Endothelial cell of umbilical vein (primary cell): ENCODE measurements around the gene FCGR3A. TPM values are rescaled to one million over a fixed set of nuclear protein-coding genes. Genes with fewer than 3 reads are reported as not detected.

ENCODE experiments used
- BruUV-seq: library from RNA; stranded (reverse); fragments of 400-500 nt; replicated peaks from 2 replicates; lab custom pipeline; 2021; lab: Mats Ljungman, UMichigan
- CTCF ChIA-PET: fragments of 300-600, 350-600 bp; sonication (Branson Sonifier 250); formaldehyde crosslinking; loops from one replicate; lab custom pipeline; 2021; ENCODE audit warnings: antibody characterized with exemption, inconsistent platforms; lab: Charles Lee
- POLR2A ChIA-PET: fragments of 300-600, 350-600 bp; sonication (Branson Sonifier 250); formaldehyde crosslinking; loops from one replicate; lab custom pipeline; 2021; ENCODE audit warnings: antibody characterized with exemption, inconsistent platforms; lab: Charles Lee
- DNase-seq: peaks from one replicate; pipeline ENCODE4 v3.0.0-alpha.2; 2011; ENCODE audit warnings: low read depth, low spot score
- FAIRE-seq: peaks from 2 replicates; lab custom pipeline; 2011; peaks lifted over from hg19 to GRCh38; lab: Jason Lieb, UNC
- H2AFZ ChIP-seq: 2 replicates; pipeline ENCODE4 v1.6.0; 2012; ENCODE audit warnings: low read depth, low read length, control low read depth, inconsistent platforms
- H3K27ac ChIP-seq: 2 replicates; pipeline ENCODE4 v1.5.1; 2011; ENCODE audit warnings: low read depth, mild to moderate bottlenecking, control low read depth, low read length, moderate library complexity; ENCODE audit not compliant: insufficient read depth
- H3K27me3 ChIP-seq, 2 experiments: 2 replicates each; pipeline versions ENCODE4 v1.6.0 to v1.6.1; 2011; ENCODE audit warnings: low read length in 2 of 2, mixed read lengths in 1 of 2; ENCODE audit not compliant: control insufficient read depth in 2 of 2, insufficient read depth in 2 of 2
- H3K36me3 ChIP-seq, 2 experiments: 2 replicates in 1 of 2; 3 replicates in 1 of 2; pipeline ENCODE4 v1.5.1; 2011; ENCODE audit warnings: low read length in 2 of 2, mild to moderate bottlenecking in 1 of 2, moderate library complexity in 1 of 2; ENCODE audit not compliant: control insufficient read depth in 2 of 2, insufficient read depth in 2 of 2; ENCODE audit errors: extremely low read depth in 1 of 2
- H3K4me1 ChIP-seq: 3 replicates; pipeline ENCODE4 v1.5.1; 2011; ENCODE audit warnings: mild to moderate bottlenecking, low read length; ENCODE audit not compliant: control insufficient read depth, insufficient read depth; ENCODE audit errors: extremely low read depth
- H3K4me2 ChIP-seq: 2 replicates; pipeline ENCODE4 v1.6.1; 2011; ENCODE audit warnings: low read length, control low read depth, mixed read lengths; ENCODE audit not compliant: insufficient read depth
- H3K4me3 ChIP-seq, 3 experiments: fragments of 200-600 bp in 1 of 3; sonication (generic), shearing (Covaris generic) in 1 of 3; replicated peaks in 1 of 3; 2 replicates each; pipeline ENCODE4 v1.5.1; 2011 to 2016; ENCODE audit warnings: control low read depth in 3 of 3, low read length in 3 of 3, mild to moderate bottlenecking in 2 of 3, inconsistent platforms in 1 of 3, low read depth in 1 of 3, moderate library complexity in 1 of 3; ENCODE audit not compliant: insufficient read depth in 1 of 3
- H3K79me2 ChIP-seq: 2 replicates; pipeline ENCODE4 v1.6.0; 2012; ENCODE audit warnings: low read length, inconsistent platforms; ENCODE audit not compliant: control insufficient read depth, insufficient read depth
- H3K9ac ChIP-seq: replicated peaks from 2 replicates; pipeline ENCODE3; 2011; ENCODE audit warnings: low read length, control low read depth; ENCODE audit not compliant: insufficient read depth; ENCODE audit errors: extremely low read depth
- H3K9me1 ChIP-seq: replicated peaks from 3 replicates; pipeline ENCODE4 v1.6.0; 2011; ENCODE audit warnings: mild to moderate bottlenecking, low read length; ENCODE audit not compliant: control insufficient read depth, insufficient read depth; ENCODE audit errors: extremely low read depth
- H3K9me3 ChIP-seq: replicated peaks from 2 replicates; pipeline ENCODE4 v1.5.1; 2012; ENCODE audit warnings: low read length, inconsistent platforms; ENCODE audit not compliant: control insufficient read depth, insufficient read depth
- H4K20me1 ChIP-seq: replicated peaks from 2 replicates; pipeline ENCODE3; 2011; ENCODE audit warnings: mild to moderate bottlenecking, low read length; ENCODE audit not compliant: control insufficient read depth, insufficient read depth; ENCODE audit errors: extremely low read depth
- EZH2 ChIP-seq: IDR thresholded peaks from 2 replicates; pipeline ENCODE4 v1.6.1; 2012; ENCODE audit warnings: borderline replicate concordance, low read depth, mild to moderate bottlenecking, moderate library complexity, low read length, inconsistent platforms; ENCODE audit not compliant: severe bottlenecking
- FOS ChIP-seq: IDR thresholded peaks from 2 replicates; pipeline ENCODE4 v1.6.1; 2011; ENCODE audit warnings: mild to moderate bottlenecking, low read length, moderate library complexity, borderline replicate concordance; ENCODE audit not compliant: insufficient read depth
- GATA2 ChIP-seq: IDR thresholded peaks from 2 replicates; pipeline ENCODE4 v1.7.0; 2011; ENCODE audit warnings: low read depth, mild to moderate bottlenecking, moderate library complexity, mixed read lengths, low read length; ENCODE audit not compliant: insufficient read length, insufficient read depth
- JUN ChIP-seq: IDR thresholded peaks from 2 replicates; pipeline ENCODE4 v1.6.1; 2011; ENCODE audit warnings: borderline replicate concordance, low read depth; ENCODE audit not compliant: insufficient read length, insufficient read depth
- MYC ChIP-seq: IDR thresholded peaks from one replicate; pipeline ENCODE4 v1.6.1; 2011; ENCODE audit warnings: mild to moderate bottlenecking, low read depth, low read length
- POLR2A ChIP-seq: IDR thresholded peaks from 2 replicates; pipeline ENCODE4 v1.6.1; 2012; ENCODE audit warnings: low read depth, mild to moderate bottlenecking, control low read depth, low read length
- POLR2AphosphoS5 ChIP-seq: IDR thresholded peaks from 2 replicates; pipeline ENCODE4 v1.6.1; 2012; ENCODE audit warnings: low read depth, mild to moderate bottlenecking, control low read depth, low read length, moderate library complexity; ENCODE audit not compliant: insufficient read depth
- dilution Hi-C: fragments of 300-500 bp; cut with MboI; formaldehyde crosslinking; loops from one replicate; pipeline ENCODE4 v1.15.0; 2019; ENCODE audit warnings: low sequenced_read_pairs; ENCODE audit not compliant: extremely low pct_ligation_motif_present
- intact Hi-C: fragments of 100-400 bp; cut with micrococcal nuclease; formaldehyde crosslinking; loops from one replicate; pipeline ENCODE4 v1.10.0; 2022
- polyA plus RNA-seq, 4 experiments: library from polyadenylated mRNA; depleted of rRNA in 3 of 4; stranded (reverse) in 3 of 4; unstranded in 1 of 4; fragments of >200 nt; gene quantifications; 2 replicates each; pipeline versions ENCODE4 v1.2.1 to v1.2.3, GENCODE V29; 2011 to 2012; ENCODE audit warnings: missing spikeins in 1 of 4
- total RNA-seq: library from RNA; stranded (reverse); gene quantifications from 2 replicates; pipeline ENCODE4 v1.2.3, GENCODE V29; 2021
- TF ChIP-seq, protein P1 (sequence below): IDR thresholded peaks from 2 replicates; pipeline ENCODE4 v1.6.1; 2011; ENCODE audit not compliant: insufficient read depth, insufficient read length
- TF ChIP-seq, protein P2 (sequence below), 2 donors: IDR thresholded peaks; 1 replicate in 1 of 2; 2 replicates in 1 of 2; pipeline ENCODE4 v1.5.1; 2011; ENCODE audit warnings: low read length in 2 of 2, mild to moderate bottlenecking in 2 of 2, moderate library complexity in 2 of 2, control low read depth in 1 of 2, inconsistent platforms in 1 of 2, low read depth in 1 of 2; ENCODE audit not compliant: insufficient read depth in 1 of 2; ENCODE audit errors: extremely low read depth in 1 of 2

The FCGR3A gene
- total and polyA plus RNA-seq, 2 donors (not counting 3 experiments of a cell fraction or from before 2014, with no cell fraction given), result not detected

DNA sequence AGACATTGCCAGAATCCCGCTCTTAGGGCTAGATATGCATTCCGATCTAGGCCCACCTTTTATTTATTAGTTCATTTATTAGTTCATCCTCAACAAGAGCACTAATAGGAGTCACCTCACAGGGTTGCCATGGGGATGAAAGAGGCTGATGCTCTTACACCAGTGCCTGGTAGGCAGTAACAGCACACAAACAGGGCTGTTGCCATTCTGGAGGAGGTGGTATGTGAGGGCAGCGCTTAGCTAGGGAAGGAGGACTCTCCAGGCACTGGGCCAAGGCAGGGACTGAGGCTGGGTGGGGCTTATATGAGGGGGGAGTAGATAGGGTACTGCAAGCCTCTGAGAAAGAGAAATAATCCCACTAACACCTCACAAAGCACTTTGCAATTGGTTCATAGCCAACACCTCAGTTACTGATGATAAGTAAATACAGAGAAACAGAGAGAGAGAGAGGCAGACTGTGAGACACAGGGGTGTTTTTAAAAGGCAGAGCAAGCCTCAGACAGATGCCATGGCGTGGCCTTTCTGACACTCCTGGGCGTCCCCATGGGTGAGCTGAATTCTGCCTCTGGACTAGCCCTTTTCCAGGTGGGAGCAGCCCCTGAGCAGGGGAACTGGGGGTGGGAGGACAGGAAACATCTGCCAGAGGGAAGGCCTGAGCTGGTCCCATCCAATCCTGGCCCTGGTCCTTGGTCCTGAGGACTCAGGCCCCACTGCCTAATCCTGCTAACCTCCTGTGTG lies 38.4 kb downstream of the FCGR3A start:
- CTCF ChIA-PET, result no interaction called here
- Histone ChIP-seq H3K4me3 (no peak overlapping the region), H3K4me1 (peaks cover 5% of the 10 kb centered on the region), H2AFZ (no peak overlapping the region), H3K9me1 (no peaks in the 10 kb centered on the region), H3K79me2 (no peaks in the 10 kb centered on the region), H3K4me2 (no peak overlapping the region), H4K20me1 (no peaks in the 10 kb centered on the region), H3K27me3 (no peaks in the 10 kb centered on the region), H3K9ac (no peak overlapping the region), H3K9me3 (no peaks in the 10 kb centered on the region), H3K27ac (no peak overlapping the region), H3K36me3 (no peaks in the 10 kb centered on the region)
- intact Hi-C loops, result no loop called here
- TF ChIP-seq, protein P1, sequence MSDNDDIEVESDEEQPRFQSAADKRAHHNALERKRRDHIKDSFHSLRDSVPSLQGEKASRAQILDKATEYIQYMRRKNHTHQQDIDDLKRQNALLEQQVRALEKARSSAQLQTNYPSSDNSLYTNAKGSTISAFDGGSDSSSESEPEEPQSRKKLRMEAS, result no peak
- TF ChIP-seq MYC, result no peak
- no peak for TF ChIP-seq FOS
- dilution Hi-C loops, result no loop called here
- BruUV-seq, result no TSS peak
- DNase-seq (no peak), FAIRE-seq (no peak)
- POLR2A ChIA-PET, result no interaction called here

DNA sequence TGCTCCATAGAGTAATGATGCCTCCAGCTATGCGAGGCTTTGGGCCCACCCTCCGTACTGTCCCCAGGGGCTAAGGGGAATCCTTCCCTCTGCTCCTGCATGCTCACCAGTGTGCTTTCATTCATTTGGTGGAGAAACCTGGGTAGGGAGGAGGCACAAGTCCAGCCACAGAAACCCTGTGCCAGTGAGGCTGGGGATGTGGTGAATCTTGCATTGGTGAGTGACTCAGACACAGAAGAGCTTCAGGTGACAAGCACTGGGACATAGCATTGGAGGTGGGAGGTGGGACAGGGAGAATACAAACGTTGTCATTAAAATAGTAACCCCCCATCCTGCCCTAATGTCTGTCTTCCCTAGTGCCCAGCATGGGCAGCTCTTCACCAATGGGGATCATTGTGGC lies 39.1 kb downstream of the FCGR3A start:
- Histone ChIP-seq H4K20me1 (no peaks in the 10 kb centered on the region), H3K27me3 (no peaks in the 10 kb centered on the region), H3K79me2 (no peaks in the 10 kb centered on the region), H2AFZ (no peak overlapping the region), H3K9me1 (no peaks in the 10 kb centered on the region), H3K4me1 (peaks cover 5% of the 10 kb centered on the region), H3K4me2 (no peak overlapping the region), H3K9me3 (no peaks in the 10 kb centered on the region), H3K4me3 (no peak overlapping the region), H3K9ac (no peak overlapping the region), H3K27ac (no peak overlapping the region), H3K36me3 (no peaks in the 10 kb centered on the region)
- DNase-seq, result no peak
- intact Hi-C loops (no loop called here), dilution Hi-C loops (no loop called here)
- TF ChIP-seq JUN (no peak), FOS (no peak), MYC (no peak), POLR2AphosphoS5 (no peak), GATA2 (no peak), EZH2 (no peak), POLR2A (no peak)
- TF ChIP-seq, protein P1, result no peak
- TF ChIP-seq, protein P2, sequence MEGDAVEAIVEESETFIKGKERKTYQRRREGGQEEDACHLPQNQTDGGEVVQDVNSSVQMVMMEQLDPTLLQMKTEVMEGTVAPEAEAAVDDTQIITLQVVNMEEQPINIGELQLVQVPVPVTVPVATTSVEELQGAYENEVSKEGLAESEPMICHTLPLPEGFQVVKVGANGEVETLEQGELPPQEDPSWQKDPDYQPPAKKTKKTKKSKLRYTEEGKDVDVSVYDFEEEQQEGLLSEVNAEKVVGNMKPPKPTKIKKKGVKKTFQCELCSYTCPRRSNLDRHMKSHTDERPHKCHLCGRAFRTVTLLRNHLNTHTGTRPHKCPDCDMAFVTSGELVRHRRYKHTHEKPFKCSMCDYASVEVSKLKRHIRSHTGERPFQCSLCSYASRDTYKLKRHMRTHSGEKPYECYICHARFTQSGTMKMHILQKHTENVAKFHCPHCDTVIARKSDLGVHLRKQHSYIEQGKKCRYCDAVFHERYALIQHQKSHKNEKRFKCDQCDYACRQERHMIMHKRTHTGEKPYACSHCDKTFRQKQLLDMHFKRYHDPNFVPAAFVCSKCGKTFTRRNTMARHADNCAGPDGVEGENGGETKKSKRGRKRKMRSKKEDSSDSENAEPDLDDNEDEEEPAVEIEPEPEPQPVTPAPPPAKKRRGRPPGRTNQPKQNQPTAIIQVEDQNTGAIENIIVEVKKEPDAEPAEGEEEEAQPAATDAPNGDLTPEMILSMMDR (IDR thresholded peaks at IDR 0.05; ENCODE audit: extremely low read depth in 1 of 2, insufficient read depth in 1 of 2, low read depth in 1 of 2, low read length in 2 of 2), result no peak
- ChIA-PET POLR2A (no interaction called here), CTCF (no interaction called here)
- no TSS peak for BruUV-seq
- FAIRE-seq, result no peak
